ENCODE data around the gene TJAP1.
A peak's percentile ranks its signal among the peaks of the same experiment; 100 is the strongest.

TJAP1 gene

DNA sequence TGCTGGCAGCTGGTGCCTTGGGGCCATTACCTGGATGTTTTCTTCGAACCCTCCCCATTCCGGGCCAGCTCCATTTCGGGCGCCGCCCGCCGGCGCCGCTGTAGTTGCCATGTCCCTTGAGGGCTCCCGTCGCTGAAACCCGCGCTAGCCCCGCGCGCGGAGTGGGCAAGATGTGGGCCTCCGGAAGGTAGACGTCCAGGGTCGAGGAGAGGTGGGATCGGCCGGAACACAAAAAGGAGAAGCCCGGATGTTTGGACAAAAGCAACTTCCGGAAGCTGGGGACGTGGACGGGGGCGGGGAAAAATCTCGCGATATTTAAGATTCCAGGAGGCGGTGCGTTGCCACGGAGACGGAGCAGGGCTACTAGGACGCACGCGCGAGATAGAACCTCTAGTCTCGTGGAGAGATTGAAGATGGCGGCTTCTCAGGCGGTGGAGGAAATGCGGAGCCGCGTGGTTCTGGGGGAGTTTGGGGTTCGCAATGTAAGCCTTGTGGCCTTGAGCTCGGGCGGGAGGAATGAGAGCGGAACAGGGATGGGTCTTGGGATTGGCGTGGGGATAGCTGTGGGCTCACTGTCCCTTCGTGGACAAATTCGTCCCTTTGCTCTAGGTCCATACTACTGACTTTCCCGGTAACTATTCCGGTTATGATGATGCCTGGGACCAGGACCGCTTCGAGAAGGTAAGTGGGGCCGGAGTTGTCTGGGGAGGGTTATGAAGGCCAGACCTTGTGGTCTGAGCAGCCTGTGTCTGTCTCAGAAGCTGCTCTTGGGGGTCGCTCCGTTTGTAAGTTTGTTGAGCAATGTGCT, 39.5 kb downstream of the TJAP1 start, which contains the start of the genes POLR1C and YIPF3 (continued):
- TF ChIP-seq, protein P1, sequence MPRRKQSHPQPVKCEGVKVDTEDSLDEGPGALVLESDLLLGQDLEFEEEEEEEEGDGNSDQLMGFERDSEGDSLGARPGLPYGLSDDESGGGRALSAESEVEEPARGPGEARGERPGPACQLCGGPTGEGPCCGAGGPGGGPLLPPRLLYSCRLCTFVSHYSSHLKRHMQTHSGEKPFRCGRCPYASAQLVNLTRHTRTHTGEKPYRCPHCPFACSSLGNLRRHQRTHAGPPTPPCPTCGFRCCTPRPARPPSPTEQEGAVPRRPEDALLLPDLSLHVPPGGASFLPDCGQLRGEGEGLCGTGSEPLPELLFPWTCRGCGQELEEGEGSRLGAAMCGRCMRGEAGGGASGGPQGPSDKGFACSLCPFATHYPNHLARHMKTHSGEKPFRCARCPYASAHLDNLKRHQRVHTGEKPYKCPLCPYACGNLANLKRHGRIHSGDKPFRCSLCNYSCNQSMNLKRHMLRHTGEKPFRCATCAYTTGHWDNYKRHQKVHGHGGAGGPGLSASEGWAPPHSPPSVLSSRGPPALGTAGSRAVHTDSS (tag by site-specific recombination; IDR thresholded peaks at IDR 0.05) = no peak
- TF ChIP-seq ZFP37 (tag by site-specific recombination; IDR thresholded peaks at IDR 0.05) = no peak
- TF ChIP-seq ZNF658 (tag by site-specific recombination; IDR thresholded peaks at IDR 0.05) = no peak
- no peak for TF ChIP-seq ZNF184 (tag by site-specific recombination; IDR thresholded peaks at IDR 0.05)
- TF ChIP-seq, protein P2, sequence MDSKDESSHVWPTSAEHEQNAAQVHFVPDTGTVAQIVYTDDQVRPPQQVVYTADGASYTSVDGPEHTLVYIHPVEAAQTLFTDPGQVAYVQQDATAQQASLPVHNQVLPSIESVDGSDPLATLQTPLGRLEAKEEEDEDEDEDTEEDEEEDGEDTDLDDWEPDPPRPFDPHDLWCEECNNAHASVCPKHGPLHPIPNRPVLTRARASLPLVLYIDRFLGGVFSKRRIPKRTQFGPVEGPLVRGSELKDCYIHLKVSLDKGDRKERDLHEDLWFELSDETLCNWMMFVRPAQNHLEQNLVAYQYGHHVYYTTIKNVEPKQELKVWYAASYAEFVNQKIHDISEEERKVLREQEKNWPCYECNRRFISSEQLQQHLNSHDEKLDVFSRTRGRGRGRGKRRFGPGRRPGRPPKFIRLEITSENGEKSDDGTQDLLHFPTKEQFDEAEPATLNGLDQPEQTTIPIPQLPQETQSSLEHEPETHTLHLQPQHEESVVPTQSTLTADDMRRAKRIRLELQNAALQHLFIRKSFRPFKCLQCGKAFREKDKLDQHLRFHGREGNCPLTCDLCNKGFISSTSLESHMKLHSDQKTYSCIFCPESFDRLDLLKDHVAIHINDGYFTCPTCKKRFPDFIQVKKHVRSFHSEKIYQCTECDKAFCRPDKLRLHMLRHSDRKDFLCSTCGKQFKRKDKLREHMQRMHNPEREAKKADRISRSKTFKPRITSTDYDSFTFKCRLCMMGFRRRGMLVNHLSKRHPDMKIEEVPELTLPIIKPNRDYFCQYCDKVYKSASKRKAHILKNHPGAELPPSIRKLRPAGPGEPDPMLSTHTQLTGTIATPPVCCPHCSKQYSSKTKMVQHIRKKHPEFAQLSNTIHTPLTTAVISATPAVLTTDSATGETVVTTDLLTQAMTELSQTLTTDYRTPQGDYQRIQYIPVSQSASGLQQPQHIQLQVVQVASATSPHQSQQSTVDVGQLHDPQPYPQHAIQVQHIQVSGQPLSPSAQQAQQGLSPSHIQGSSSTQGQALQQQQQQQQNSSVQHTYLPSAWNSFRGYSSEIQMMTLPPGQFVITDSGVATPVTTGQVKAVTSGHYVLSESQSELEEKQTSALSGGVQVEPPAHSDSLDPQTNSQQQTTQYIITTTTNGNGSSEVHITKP (tag by site-specific recombination; IDR thresholded peaks at IDR 0.05) = peak; percentile 77; the same call in 1 of the 2 replicates
- no peak for TF ChIP-seq ZNF792 (tag by site-specific recombination; IDR thresholded peaks at IDR 0.05)
- no peak; the same call in 1 of the 2 replicates for TF ChIP-seq WT1 (tag by site-specific recombination; IDR thresholded peaks at IDR 0.05)
- TF ChIP-seq ZFP41 (tag by site-specific recombination; IDR thresholded peaks at IDR 0.05; ENCODE audit: borderline replicate concordance) = no peak
- TF ChIP-seq, protein P3, sequence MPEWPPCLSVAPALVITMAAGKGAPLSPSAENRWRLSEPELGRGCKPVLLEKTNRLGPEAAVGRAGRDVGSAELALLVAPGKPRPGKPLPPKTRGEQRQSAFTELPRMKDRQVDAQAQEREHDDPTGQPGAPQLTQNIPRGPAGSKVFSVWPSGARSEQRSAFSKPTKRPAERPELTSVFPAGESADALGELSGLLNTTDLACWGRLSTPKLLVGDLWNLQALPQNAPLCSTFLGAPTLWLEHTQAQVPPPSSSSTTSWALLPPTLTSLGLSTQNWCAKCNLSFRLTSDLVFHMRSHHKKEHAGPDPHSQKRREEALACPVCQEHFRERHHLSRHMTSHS (tag by site-specific recombination; IDR thresholded peaks at IDR 0.05) = no peak
- TF ChIP-seq, protein P4, sequence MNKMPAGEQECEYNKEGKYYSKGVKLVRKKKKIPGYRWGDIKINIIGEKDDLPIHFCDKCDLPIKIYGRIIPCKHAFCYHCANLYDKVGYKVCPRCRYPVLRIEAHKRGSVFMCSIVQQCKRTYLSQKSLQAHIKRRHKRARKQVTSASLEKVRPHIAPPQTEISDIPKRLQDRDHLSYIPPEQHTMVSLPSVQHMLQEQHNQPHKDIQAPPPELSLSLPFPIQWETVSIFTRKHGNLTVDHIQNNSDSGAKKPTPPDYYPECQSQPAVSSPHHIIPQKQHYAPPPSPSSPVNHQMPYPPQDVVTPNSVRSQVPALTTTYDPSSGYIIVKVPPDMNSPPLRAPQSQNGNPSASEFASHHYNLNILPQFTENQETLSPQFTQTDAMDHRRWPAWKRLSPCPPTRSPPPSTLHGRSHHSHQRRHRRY (tag by site-specific recombination; IDR thresholded peaks at IDR 0.05) = no peak
- TF ChIP-seq, protein P5, sequence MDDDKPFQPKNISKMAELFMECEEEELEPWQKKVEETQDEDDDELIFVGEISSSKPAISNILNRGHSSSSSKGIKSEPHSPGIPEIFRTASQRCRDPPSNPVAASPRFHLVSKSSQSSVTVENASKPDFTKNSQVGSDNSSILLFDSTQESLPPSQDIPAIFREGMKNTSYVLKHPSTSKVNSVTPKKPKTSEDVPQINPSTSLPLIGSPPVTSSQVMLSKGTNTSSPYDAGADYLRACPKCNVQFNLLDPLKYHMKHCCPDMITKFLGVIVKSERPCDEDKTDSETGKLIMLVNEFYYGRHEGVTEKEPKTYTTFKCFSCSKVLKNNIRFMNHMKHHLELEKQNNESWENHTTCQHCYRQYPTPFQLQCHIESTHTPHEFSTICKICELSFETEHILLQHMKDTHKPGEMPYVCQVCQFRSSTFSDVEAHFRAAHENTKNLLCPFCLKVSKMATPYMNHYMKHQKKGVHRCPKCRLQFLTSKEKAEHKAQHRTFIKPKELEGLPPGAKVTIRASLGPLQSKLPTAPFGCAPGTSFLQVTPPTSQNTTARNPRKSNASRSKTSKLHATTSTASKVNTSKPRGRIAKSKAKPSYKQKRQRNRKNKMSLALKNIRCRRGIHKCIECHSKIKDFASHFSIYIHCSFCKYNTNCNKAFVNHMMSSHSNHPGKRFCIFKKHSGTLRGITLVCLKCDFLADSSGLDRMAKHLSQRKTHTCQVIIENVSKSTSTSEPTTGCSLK (tag by site-specific recombination; IDR thresholded peaks at IDR 0.05) = no peak
- no peak for TF ChIP-seq TCF7L2 (IDR thresholded peaks at IDR 0.05; ENCODE audit: borderline replicate concordance, low read depth, low read length)
- TF ChIP-seq SETDB1 (IDR thresholded peaks at IDR 0.05; ENCODE audit: insufficient read length, low read length) = no peak
- TF ChIP-seq, protein P6, sequence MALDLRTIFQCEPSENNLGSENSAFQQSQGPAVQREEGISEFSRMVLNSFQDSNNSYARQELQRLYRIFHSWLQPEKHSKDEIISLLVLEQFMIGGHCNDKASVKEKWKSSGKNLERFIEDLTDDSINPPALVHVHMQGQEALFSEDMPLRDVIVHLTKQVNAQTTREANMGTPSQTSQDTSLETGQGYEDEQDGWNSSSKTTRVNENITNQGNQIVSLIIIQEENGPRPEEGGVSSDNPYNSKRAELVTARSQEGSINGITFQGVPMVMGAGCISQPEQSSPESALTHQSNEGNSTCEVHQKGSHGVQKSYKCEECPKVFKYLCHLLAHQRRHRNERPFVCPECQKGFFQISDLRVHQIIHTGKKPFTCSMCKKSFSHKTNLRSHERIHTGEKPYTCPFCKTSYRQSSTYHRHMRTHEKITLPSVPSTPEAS (tag by site-specific recombination; IDR thresholded peaks at IDR 0.05) = no peak
- TF ChIP-seq ZNF23 (tag by site-specific recombination; IDR thresholded peaks at IDR 0.05; ENCODE audit: borderline replicate concordance) = no peak
- no peak for TF ChIP-seq ZNF169 (tag by site-specific recombination; IDR thresholded peaks at IDR 0.05)
- no peak for TF ChIP-seq ZNF157 (tag by site-specific recombination; IDR thresholded peaks at IDR 0.05)
- TF ChIP-seq ZNF571 (tag by site-specific recombination; IDR thresholded peaks at IDR 0.05) = no peak
- no peak for TF ChIP-seq GFI1B (tag by site-specific recombination; IDR thresholded peaks at IDR 0.05)
- no peak for TF ChIP-seq RBAK (tag by site-specific recombination; IDR thresholded peaks at IDR 0.05)
- no peak for TF ChIP-seq ZFP3 (tag by site-specific recombination; IDR thresholded peaks at IDR 0.05; ENCODE audit: low read depth)
- TF ChIP-seq ZNF155 (tag by site-specific recombination; IDR thresholded peaks at IDR 0.05) = no peak
- TF ChIP-seq ZNF701 (tag by site-specific recombination; IDR thresholded peaks at IDR 0.05) = no peak
- TF ChIP-seq ZFHX2 (tag by site-specific recombination; conservative IDR thresholded peaks at IDR 0.05) = peak; percentile 75
- no peak for TF ChIP-seq ZNF16 (tag by site-specific recombination; IDR thresholded peaks at IDR 0.05; ENCODE audit: low read depth)
- TF ChIP-seq, protein P7, sequence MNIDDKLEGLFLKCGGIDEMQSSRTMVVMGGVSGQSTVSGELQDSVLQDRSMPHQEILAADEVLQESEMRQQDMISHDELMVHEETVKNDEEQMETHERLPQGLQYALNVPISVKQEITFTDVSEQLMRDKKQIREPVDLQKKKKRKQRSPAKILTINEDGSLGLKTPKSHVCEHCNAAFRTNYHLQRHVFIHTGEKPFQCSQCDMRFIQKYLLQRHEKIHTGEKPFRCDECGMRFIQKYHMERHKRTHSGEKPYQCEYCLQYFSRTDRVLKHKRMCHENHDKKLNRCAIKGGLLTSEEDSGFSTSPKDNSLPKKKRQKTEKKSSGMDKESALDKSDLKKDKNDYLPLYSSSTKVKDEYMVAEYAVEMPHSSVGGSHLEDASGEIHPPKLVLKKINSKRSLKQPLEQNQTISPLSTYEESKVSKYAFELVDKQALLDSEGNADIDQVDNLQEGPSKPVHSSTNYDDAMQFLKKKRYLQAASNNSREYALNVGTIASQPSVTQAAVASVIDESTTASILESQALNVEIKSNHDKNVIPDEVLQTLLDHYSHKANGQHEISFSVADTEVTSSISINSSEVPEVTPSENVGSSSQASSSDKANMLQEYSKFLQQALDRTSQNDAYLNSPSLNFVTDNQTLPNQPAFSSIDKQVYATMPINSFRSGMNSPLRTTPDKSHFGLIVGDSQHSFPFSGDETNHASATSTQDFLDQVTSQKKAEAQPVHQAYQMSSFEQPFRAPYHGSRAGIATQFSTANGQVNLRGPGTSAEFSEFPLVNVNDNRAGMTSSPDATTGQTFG (tag by site-specific recombination; IDR thresholded peaks at IDR 0.05; ENCODE audit: borderline replicate concordance) = no peak
